Measurements from ENCODE around the gene SMIM12.

GRCh38 chr1:34898330-34898761, 38.8 kb upstream of the SMIM12 start:
- TF ChIP-seq CTCF (IDR thresholded peaks at IDR 0.05) (no peak), POLR2A (IDR thresholded peaks at IDR 0.05) (no peak)
